ENCODE results near the gene ZACN. TPM values are rescaled to one million over a fixed set of nuclear protein-coding genes. Genes with fewer than 3 reads are reported as not detected.

ZACN gene
- under 0.01 and 0.15 TPM in 2 replicates for total RNA-seq

DNA sequence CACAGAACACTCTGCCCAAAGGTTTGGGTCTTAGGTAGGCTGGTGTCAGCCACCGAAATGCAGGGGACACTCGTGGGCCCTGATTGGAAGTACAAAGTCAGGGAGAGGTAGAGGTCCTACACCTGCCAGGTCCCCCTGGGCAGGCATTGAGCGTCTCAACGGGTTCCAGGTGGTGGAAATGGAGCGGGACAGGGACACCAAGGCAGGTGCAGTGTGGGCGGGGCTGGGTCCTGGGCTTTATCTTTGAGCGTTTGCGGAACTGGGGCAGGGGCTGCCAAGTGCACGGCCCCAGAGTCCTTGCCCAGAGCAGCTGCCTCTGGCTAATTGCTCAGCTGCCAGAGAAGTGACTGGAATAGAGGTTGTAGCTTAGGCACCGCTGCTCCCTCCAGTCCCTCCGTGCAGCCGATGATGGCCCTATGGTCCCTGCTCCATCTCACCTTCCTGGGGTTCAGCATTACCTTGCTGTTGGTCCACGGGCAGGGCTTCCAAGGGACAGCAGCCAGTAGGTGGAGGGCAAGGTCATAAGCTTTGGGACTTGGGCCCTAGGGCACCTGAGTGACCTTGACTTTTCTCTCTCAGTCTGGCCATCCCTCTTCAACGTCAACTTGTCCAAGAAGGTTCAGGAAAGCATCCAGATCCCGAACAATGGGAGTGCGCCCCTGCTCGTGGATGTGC is at the start of gene ZACN:
Gene ZACN, plus strand, starts transcription at position 323 of the 675 bp plus-strand sequence. Its CDS starts 83 bp downstream, at position 406.

DNA sequence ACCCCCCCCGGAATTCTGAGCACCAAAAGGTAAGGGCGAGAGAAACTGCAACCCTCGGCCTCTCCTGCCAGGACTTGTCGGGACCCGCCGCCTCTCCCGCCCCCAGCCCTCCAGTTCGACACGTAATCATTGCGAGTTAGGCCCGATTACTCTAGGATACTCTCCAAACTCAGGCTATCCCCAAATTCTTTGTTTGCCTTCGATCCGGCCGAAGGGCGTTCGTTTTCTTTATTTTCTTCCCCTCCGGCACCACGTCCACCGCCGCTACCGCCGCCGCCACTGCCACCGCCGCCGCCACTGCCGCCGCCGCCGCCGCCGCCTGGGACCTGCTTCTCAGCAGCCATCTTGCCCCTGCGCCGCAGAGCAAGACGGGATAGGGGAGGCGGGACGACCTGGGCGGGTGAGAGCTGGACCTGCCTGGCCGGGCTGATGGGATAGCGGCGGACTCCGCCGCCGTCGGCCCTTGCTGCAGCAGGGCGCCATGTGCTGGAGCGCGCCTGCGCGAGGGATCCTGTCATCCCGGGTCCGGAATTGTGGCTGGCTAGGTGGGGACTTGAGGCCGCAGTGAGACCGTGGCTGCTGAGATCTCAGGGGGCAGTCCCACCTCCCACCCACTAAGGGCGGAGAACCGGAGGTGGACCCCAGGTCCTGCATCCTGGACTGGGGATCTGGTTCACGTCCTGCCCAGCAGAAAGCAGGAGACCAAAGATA is 6.7 kb upstream of the ZACN start, which contains the start of gene SRP68:
Gene SRP68, minus strand, starts transcription at position 370 of the 711 bp plus-strand sequence. Its CDS starts 26 bp downstream, at position 344.

DNA sequence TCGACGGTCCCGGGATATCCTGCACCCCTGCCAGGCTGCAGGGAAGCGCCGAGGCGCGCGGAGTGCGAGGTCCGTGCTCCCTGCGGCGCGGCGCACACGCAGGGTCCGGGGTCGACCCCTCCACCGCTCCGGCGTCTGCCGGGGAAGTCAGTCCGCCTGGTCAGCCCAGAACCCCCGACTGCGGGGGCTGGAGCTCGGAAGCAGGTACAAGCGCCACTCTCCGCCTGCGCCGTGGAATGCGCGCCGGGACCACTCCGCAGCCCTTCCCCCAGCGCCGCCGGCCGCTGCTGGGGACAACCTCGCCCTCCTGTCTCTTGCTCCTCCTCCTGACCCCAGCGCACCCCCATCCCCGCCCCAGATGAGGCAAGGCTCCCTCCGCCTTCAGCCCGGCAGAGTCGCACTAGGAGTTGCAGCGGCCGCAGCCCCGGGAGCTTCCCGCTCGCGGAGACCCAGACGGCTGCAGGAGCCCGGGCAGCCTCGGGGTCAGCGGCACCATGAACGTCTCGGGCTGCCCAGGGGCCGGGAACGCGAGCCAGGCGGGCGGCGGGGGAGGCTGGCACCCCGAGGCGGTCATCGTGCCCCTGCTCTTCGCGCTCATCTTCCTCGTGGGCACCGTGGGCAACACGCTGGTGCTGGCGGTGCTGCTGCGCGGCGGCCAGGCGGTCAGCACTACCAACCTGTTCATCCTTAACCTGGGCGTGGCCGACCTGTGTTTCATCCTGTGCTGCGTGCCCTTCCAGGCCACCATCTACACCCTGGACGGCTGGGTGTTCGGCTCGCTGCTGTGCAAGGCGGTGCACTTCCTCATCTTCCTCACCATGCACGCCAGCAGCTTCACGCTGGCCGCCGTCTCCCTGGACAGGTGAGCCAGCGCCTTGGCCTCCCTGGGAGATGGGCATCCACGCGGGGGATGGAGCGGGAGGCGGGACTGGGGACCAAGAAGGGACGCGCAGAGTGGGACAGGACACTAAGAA is 4.3 kb upstream of the ZACN start, which contains the start of gene GALR2:
Gene GALR2, plus strand, starts transcription at position 392 of the 974 bp plus-strand sequence. Its CDS starts 103 bp downstream, at position 495.

DNA sequence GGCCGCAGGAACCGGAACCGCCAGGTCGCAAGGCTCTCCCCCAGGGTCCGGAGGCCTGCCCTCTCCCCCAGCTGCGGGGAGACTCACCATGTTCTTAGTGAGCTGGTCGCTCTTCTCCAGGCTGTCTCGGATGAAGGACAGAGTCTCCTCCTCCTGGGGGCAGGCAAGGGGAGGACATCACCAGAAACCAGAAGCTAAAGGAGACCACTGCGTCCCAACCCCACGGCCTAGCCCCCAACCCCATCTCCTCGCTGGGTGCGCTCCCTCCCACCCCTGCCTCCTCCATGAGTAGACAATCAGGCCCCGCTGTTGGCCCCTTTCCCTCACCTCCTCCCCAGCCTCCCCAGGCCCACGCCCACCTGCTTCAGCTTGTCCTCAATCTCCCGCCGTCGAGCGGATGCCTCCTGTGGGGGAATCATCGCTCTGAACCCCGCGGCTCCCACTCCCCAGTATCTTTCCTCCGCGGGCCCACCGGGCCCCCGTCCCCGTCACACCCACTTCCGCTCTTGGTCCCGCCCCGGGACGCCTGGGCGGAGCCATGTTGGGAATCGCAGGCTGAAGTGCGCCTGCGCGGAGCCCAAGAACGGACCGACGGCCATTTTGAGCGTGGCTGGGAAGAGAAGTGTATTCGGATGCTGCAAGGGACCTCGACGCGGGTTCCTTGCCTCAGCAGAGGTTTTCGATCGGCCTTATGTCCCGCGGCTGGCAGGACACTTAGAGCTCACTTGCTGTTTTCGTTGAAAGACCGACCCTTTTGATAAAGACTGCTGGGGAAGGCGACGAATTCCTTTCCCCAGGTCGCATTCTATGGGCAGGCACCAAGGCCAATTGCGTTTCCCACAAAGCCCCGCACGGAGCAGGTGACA is 24.5 kb downstream of the ZACN start, which contains the start of gene EXOC7:
Gene EXOC7, minus strand, starts transcription at position 514 of the 866 bp plus-strand sequence. Its CDS starts 95 bp downstream, at position 419.

Other genes starting within 250 kb of the ZACN start
- gene UNC13D, start 234.8 kb upstream of the ZACN start, total RNA-seq, result 2.3 and 2.8 TPM in 2 replicates
- 32.1 and 45.0 TPM in 2 replicates for gene WBP2, start 223.8 kb upstream of the ZACN start, total RNA-seq
- 6.4 and 33.7 TPM in 2 replicates for gene TRIM47, start 200.6 kb upstream of the ZACN start, total RNA-seq
- gene TRIM65, start 182.2 kb upstream of the ZACN start, total RNA-seq, result 13.4 and 30.8 TPM in 2 replicates
- 40.3 and 42.3 TPM in 2 replicates for gene MRPL38, start 174.3 kb upstream of the ZACN start, total RNA-seq
- 13.2 and 18.2 TPM in 2 replicates for gene FBF1, start 138.1 kb upstream of the ZACN start, total RNA-seq
- gene ACOX1, start 100.0 kb upstream of the ZACN start, total RNA-seq, result 54.4 and 59.4 TPM in 2 replicates
- 14.1 and 14.5 TPM in 2 replicates for gene TEN1, start 99.9 kb upstream of the ZACN start, total RNA-seq
- gene CDK3, start 78.3 kb upstream of the ZACN start, total RNA-seq, result 1.3 and 1.9 TPM in 2 replicates
- under 0.01 TPM in 1 of 2 replicates, not detected in the other for gene EVPL, start 51.9 kb upstream of the ZACN start, total RNA-seq
- 37.4 and 46.7 TPM in 2 replicates for gene SRP68, start 6.7 kb upstream of the ZACN start, total RNA-seq
- not detected in 2 replicates for gene GALR2, start 4.4 kb upstream of the ZACN start, total RNA-seq
- 107 and 137 TPM in 2 replicates for gene EXOC7, start 24.6 kb downstream of the ZACN start, total RNA-seq
- 0.17 TPM in 1 of 2 replicates, not detected in the other for gene FOXJ1, start 62.1 kb downstream of the ZACN start, total RNA-seq
- 1.7 and 5.1 TPM in 2 replicates for gene RNF157, start 161.3 kb downstream of the ZACN start, total RNA-seq
- 2.2 and 3.1 TPM in 2 replicates for gene UBALD2, start 186.2 kb downstream of the ZACN start, total RNA-seq
- gene QRICH2, start 229.1 kb downstream of the ZACN start, total RNA-seq, result 2.0 and 5.1 TPM in 2 replicates